BLaER1 treated with 17β-estradiol and CSF1 and Interleukin-3, amounts not matched to agents 10 nM and 100 nM (cell line): ENCODE data around the gene EXOC2.
A peak's percentile ranks its signal among the peaks of the same experiment; 100 is the strongest.

Experiments used
- H3K27ac ChIP-seq, 11 experiments: shearing (Covaris generic); formaldehyde crosslinking; 2 replicates each; pipeline ENCODE4 v1.8.1; 2022
- H3K27me3 ChIP-seq, 11 experiments: shearing (Covaris generic); formaldehyde crosslinking; 2 replicates each; pipeline ENCODE4 v1.8.1; 2022
- H3K36me3 ChIP-seq, 11 experiments: shearing (Covaris generic); formaldehyde crosslinking; 2 replicates each; pipeline ENCODE4 v1.8.1; 2022
- H3K4me1 ChIP-seq, 10 experiments: shearing (Covaris generic); formaldehyde crosslinking; 2 replicates each; pipeline ENCODE4 v1.8.1; 2022
- H3K4me2 ChIP-seq, 11 experiments: shearing (Covaris generic); formaldehyde crosslinking; 2 replicates each; pipeline ENCODE4 v1.8.1; 2022
- H3K4me3 ChIP-seq, 10 experiments: shearing (Covaris generic); formaldehyde crosslinking; 2 replicates each; pipeline ENCODE4 v1.8.1; 2022
- H3K9ac ChIP-seq, 11 experiments: shearing (Covaris generic); formaldehyde crosslinking; 2 replicates each; pipeline ENCODE4 v1.8.1; 2022
- H3K9me3 ChIP-seq, 11 experiments: shearing (Covaris generic); formaldehyde crosslinking; replicated peaks in 1 of 11; 2 replicates each; pipeline ENCODE4 v1.8.1; 2022
- H4K20me1 ChIP-seq, 11 experiments: shearing (Covaris generic); formaldehyde crosslinking; 2 replicates each; pipeline ENCODE4 v1.8.1; 2022
- Cebpa-rat ChIP-seq, 11 experiments: shearing (Covaris generic); IDR thresholded peaks; 2 replicates each; pipeline ENCODE4 v1.8.1; 2022

EXOC2 gene

GRCh38 chr6:593907-594212 is 99.1 kb downstream of the EXOC2 start:
- peaks cover 0 to 11% (median 0%) of the 10 kb centered on the region in 11 experiments; a peak in 2 of 22 replicates for H4K20me1 ChIP-seq
- H3K27ac ChIP-seq: no peak overlapping the region
- H3K9me3 ChIP-seq: no peaks in the 10 kb centered on the region
- H3K36me3 ChIP-seq: peaks cover 28 to 76% (median 53%) of the 10 kb centered on the region in 11 experiments
- no peaks in the 10 kb centered on the region for H3K27me3 ChIP-seq
- no peak overlapping the region for H3K4me3 ChIP-seq
- H3K4me1 ChIP-seq: no peaks in the 10 kb centered on the region
- no peak overlapping the region for H3K4me2 ChIP-seq
- peak overlapping the region in 1 of 11 experiments; percentile 6; a peak in 1 of 22 replicates for H3K9ac ChIP-seq
- TF ChIP-seq Cebpa-rat (IDR thresholded peaks at IDR 0.05): no peak

- Histone ChIP-seq H3K4me3 (no peak overlapping the region), H3K27me3 (no peaks in the 10 kb centered on the region), H3K36me3 (peaks cover 33 to 79% (median 56%) of the 10 kb centered on the region in 11 experiments), H3K27ac (no peak overlapping the region), H4K20me1 (peaks cover 0 to 11% (median 0%) of the 10 kb centered on the region in 11 experiments; a peak in 2 of 22 replicates), H3K4me2 (no peak overlapping the region), H3K4me1 (no peaks in the 10 kb centered on the region), H3K9ac (peak overlapping the region in 1 of 11 experiments; percentile 6; a peak in 1 of 22 replicates), H3K9me3 (no peaks in the 10 kb centered on the region)
- no peak for TF ChIP-seq Cebpa-rat (IDR thresholded peaks at IDR 0.05)
These were observed 99.6 kb downstream of the EXOC2 start for GRCh38 chr6:593139-593906.

- Histone ChIP-seq H3K27me3 (no peaks in the 10 kb centered on the region; a peak in 1 of 22 replicates), H3K9ac (no peak overlapping the region), H3K4me3 (no peak overlapping the region), H3K4me1 (peaks cover 0 to 8% (median 0%) of the 10 kb centered on the region in 10 experiments; a peak in 3 of 20 replicates), H3K4me2 (no peak overlapping the region), H3K9me3 (no peaks in the 10 kb centered on the region), H3K27ac (no peak overlapping the region), H4K20me1 (peaks cover 0 to 17% (median 0%) of the 10 kb centered on the region in 11 experiments; a peak in 5 of 22 replicates), H3K36me3 (peaks cover 19 to 72% (median 36%) of the 10 kb centered on the region in 11 experiments; a peak in 20 of 22 replicates)
- TF ChIP-seq Cebpa-rat (IDR thresholded peaks at IDR 0.05): no peak
These were observed 103.8 kb downstream of the EXOC2 start for GRCh38 chr6:589090-589489.

GRCh38 chr6:586553-586952 is 106.4 kb downstream of the EXOC2 start:
- Histone ChIP-seq H3K9ac (no peak overlapping the region), H3K27ac (no peak overlapping the region), H3K4me1 (peaks cover 0 to 8% (median 0%) of the 10 kb centered on the region in 10 experiments; a peak in 3 of 20 replicates), H3K9me3 (no peaks in the 10 kb centered on the region), H3K4me3 (no peak overlapping the region), H3K4me2 (no peak overlapping the region), H4K20me1 (peaks cover 0 to 20% (median 4%) of the 10 kb centered on the region in 11 experiments; a peak in 6 of 22 replicates), H3K36me3 (peaks cover 9 to 55% (median 27%) of the 10 kb centered on the region in 11 experiments; a peak in 20 of 22 replicates), H3K27me3 (no peaks in the 10 kb centered on the region; a peak in 1 of 22 replicates)
- TF ChIP-seq Cebpa-rat (IDR thresholded peaks at IDR 0.05): no peak

- Histone ChIP-seq H3K36me3 (peaks cover 0 to 26% (median 4%) of the 10 kb centered on the region in 11 experiments; a peak in 13 of 22 replicates), H3K4me2 (no peak overlapping the region), H4K20me1 (peaks cover 0 to 12% (median 0%) of the 10 kb centered on the region in 11 experiments; a peak in 6 of 22 replicates), H3K9ac (no peak overlapping the region), H3K4me3 (no peak overlapping the region), H3K27me3 (no peaks in the 10 kb centered on the region; a peak in 1 of 22 replicates), H3K27ac (no peak overlapping the region), H3K4me1 (peaks cover 0 to 8% (median 0%) of the 10 kb centered on the region in 10 experiments; a peak in 3 of 20 replicates), H3K9me3 (no peaks in the 10 kb centered on the region)
- TF ChIP-seq Cebpa-rat (IDR thresholded peaks at IDR 0.05): no peak
These were observed 109.3 kb downstream of the EXOC2 start for GRCh38 chr6:583635-584034.

GRCh38 chr6:583116-583515 is 109.8 kb downstream of the EXOC2 start:
- no peak overlapping the region for H3K27ac ChIP-seq
- H3K9me3 ChIP-seq: no peaks in the 10 kb centered on the region
- no peak overlapping the region for H3K4me3 ChIP-seq
- H3K4me1 ChIP-seq: peaks cover 0 to 8% (median 0%) of the 10 kb centered on the region in 10 experiments; a peak in 3 of 20 replicates
- H3K27me3 ChIP-seq: no peaks in the 10 kb centered on the region; a peak in 1 of 22 replicates
- H3K4me2 ChIP-seq: no peak overlapping the region
- TF ChIP-seq Cebpa-rat (IDR thresholded peaks at IDR 0.05): no peak
- H3K9ac ChIP-seq: no peak overlapping the region
- peaks cover 0 to 21% (median 0%) of the 10 kb centered on the region in 11 experiments; a peak in 6 of 22 replicates for H3K36me3 ChIP-seq
- H4K20me1 ChIP-seq: peaks cover 0 to 12% (median 0%) of the 10 kb centered on the region in 11 experiments; a peak in 6 of 22 replicates

- no peaks in the 10 kb centered on the region for H3K9me3 ChIP-seq
- TF ChIP-seq Cebpa-rat (IDR thresholded peaks at IDR 0.05): no peak
- H3K9ac ChIP-seq: no peak overlapping the region
- no peaks in the 10 kb centered on the region; a peak in 1 of 22 replicates for H3K27me3 ChIP-seq
- peaks cover 0 to 8% (median 0%) of the 10 kb centered on the region in 10 experiments; a peak in 3 of 20 replicates for H3K4me1 ChIP-seq
- no peak overlapping the region for H3K4me3 ChIP-seq
- H3K27ac ChIP-seq: no peak overlapping the region
- H4K20me1 ChIP-seq: peaks cover 0 to 12% (median 0%) of the 10 kb centered on the region in 11 experiments; a peak in 6 of 22 replicates
- peaks cover 0 to 14% (median 0%) of the 10 kb centered on the region in 11 experiments; a peak in 5 of 22 replicates for H3K36me3 ChIP-seq
- no peak overlapping the region for H3K4me2 ChIP-seq
These were observed 110.6 kb downstream of the EXOC2 start for GRCh38 chr6:582370-582769.

GRCh38 chr6:579339-579738 is 113.6 kb downstream of the EXOC2 start:
- H3K27ac ChIP-seq: no peak overlapping the region
- no peak for TF ChIP-seq Cebpa-rat (IDR thresholded peaks at IDR 0.05)
- no peaks in the 10 kb centered on the region for H3K4me1 ChIP-seq
- no peak overlapping the region for H3K4me3 ChIP-seq
- no peak overlapping the region for H3K9ac ChIP-seq
- H3K36me3 ChIP-seq: peaks cover 10 to 30% (median 18%) of the 10 kb centered on the region in 11 experiments; a peak in 17 of 22 replicates
- H3K4me2 ChIP-seq: no peak overlapping the region
- H3K9me3 ChIP-seq: peaks cover 2 to 13% (median 10%) of the 10 kb centered on the region in 11 experiments; a peak in 11 of 22 replicates
- H4K20me1 ChIP-seq: peaks cover 0 to 7% (median 0%) of the 10 kb centered on the region in 11 experiments; a peak in 4 of 22 replicates
- H3K27me3 ChIP-seq: no peaks in the 10 kb centered on the region

GRCh38 chr6:572596-573265 is 120.2 kb downstream of the EXOC2 start:
- no peak overlapping the region for H3K9ac ChIP-seq
- TF ChIP-seq Cebpa-rat (IDR thresholded peaks at IDR 0.05): no peak
- peaks cover 2 to 13% (median 10%) of the 10 kb centered on the region in 11 experiments; a peak in 11 of 22 replicates for H3K9me3 ChIP-seq
- H3K36me3 ChIP-seq: peaks cover 23 to 88% (median 46%) of the 10 kb centered on the region in 11 experiments
- H4K20me1 ChIP-seq: no peaks in the 10 kb centered on the region
- no peaks in the 10 kb centered on the region for H3K4me1 ChIP-seq
- H3K27me3 ChIP-seq: no peaks in the 10 kb centered on the region
- no peak overlapping the region for H3K4me2 ChIP-seq
- H3K27ac ChIP-seq: no peak overlapping the region
- H3K4me3 ChIP-seq: no peak overlapping the region
